AG10803 (cell line): ENCODE data around the gene THSD7B.
A peak's percentile ranks its signal among the peaks of the same experiment; 100 is the strongest.
"Not testable (repeated sequence)": the region's sequence is repeated elsewhere in the genome, so short reads cannot be mapped to it uniquely, and the experiment has no call there.

ENCODE experiments used
- DNase-seq: peaks from one replicate; pipeline ENCODE4 v3.0.0; 2010; ENCODE audit warnings: low read depth
- H3K4me3 ChIP-seq: 2 replicates; pipeline ENCODE4 v1.5.1; 2011; ENCODE audit warnings: mild to moderate bottlenecking, low read length, control low read depth
- CTCF ChIP-seq: conservative IDR thresholded peaks from 2 replicates; pipeline ENCODE4 v1.5.1; 2011; ENCODE audit warnings: mild to moderate bottlenecking, low read length, control low read depth, inconsistent platforms

Gene THSD7B

GRCh38 chr2:137321566-137321965, 556.2 kb downstream of the THSD7B start:
- DNase-seq, result peak; percentile 61
- TF ChIP-seq CTCF, result no peak
- no peak overlapping the region for H3K4me3 ChIP-seq

GRCh38 chr2:137331562-137331961, 566.2 kb downstream of the THSD7B start:
- not testable (repeated sequence) for H3K4me3 ChIP-seq, DNase-seq

GRCh38 chr2:137333386-137334165, 568.2 kb downstream of the THSD7B start:
- DNase-seq, result peak; percentile 51
- H3K4me3 ChIP-seq, result no peak overlapping the region
- no peak for TF ChIP-seq CTCF

GRCh38 chr2:137336067-137336466, 570.7 kb downstream of the THSD7B start:
- TF ChIP-seq CTCF, result no peak
- H3K4me3 ChIP-seq, result no peak overlapping the region
- DNase-seq, result no peak

- no peak for TF ChIP-seq CTCF
- DNase-seq, result no peak
- no peak overlapping the region for H3K4me3 ChIP-seq
Observed at GRCh38 chr2:137339051-137339450, 573.7 kb downstream of the THSD7B start.

GRCh38 chr2:137345994-137346393, 580.6 kb downstream of the THSD7B start:
- TF ChIP-seq CTCF, result no peak
- no peak overlapping the region for H3K4me3 ChIP-seq
- DNase-seq, result no peak

GRCh38 chr2:137348301-137348700, 583.0 kb downstream of the THSD7B start:
- no peak overlapping the region for H3K4me3 ChIP-seq
- no peak for TF ChIP-seq CTCF
- DNase-seq, result peak; percentile 52
